H9 (cell line): ENCODE measurements around the gene ODR4. TPM values are rescaled to one million over a fixed set of nuclear protein-coding genes. Genes with fewer than 3 reads are reported as not detected.
"Not testable (repeated sequence)": the region's sequence is repeated elsewhere in the genome, so short reads cannot be mapped to it uniquely, and the experiment has no call there.

Experiments used
- DNase-seq: peaks from one replicate; pipeline ENCODE4 v3.0.0-alpha.2; 2017
- H2AFZ ChIP-seq: one replicate; pipeline ENCODE4 v1.6.1; 2013; ENCODE audit warnings: mild to moderate bottlenecking, low read length, control low read depth, moderate library complexity
- H2AK5ac ChIP-seq: 2 replicates; pipeline ENCODE4 v1.6.1; 2013; ENCODE audit warnings: low read length, control low read depth, mixed read lengths; ENCODE audit not compliant: insufficient read length
- H2BK120ac ChIP-seq: one replicate; pipeline ENCODE4 v1.6.1; 2013; ENCODE audit warnings: low read depth, mild to moderate bottlenecking, low read length, control low read depth, inconsistent platforms; ENCODE audit not compliant: poor library complexity, severe bottlenecking
- H2BK12ac ChIP-seq: 2 replicates; pipeline ENCODE4 v1.6.1; 2013; ENCODE audit warnings: low read length, control low read depth, mixed read lengths, low read depth; ENCODE audit not compliant: insufficient read length
- H2BK15ac ChIP-seq: 2 replicates; pipeline ENCODE4 v1.6.1; 2013; ENCODE audit warnings: low read depth, low read length, control low read depth
- H2BK20ac ChIP-seq: one replicate; pipeline ENCODE4 v1.6.1; 2013; ENCODE audit warnings: low read depth, mild to moderate bottlenecking, low read length, control low read depth, inconsistent platforms; ENCODE audit not compliant: poor library complexity, severe bottlenecking
- H2BK5ac ChIP-seq: 2 replicates; pipeline ENCODE4 v1.6.1; 2013; ENCODE audit warnings: low read length, control low read depth, mixed read lengths; ENCODE audit not compliant: insufficient read length
- H3K14ac ChIP-seq: 2 replicates; pipeline ENCODE4 v1.6.1; 2013; ENCODE audit warnings: low read length, control low read depth; ENCODE audit not compliant: insufficient read depth
- H3K18ac ChIP-seq: 2 replicates; pipeline ENCODE4 v1.6.1; 2013; ENCODE audit warnings: low read depth, mild to moderate bottlenecking, mixed read lengths, low read length, control low read depth; ENCODE audit not compliant: insufficient read length
- H3K23ac ChIP-seq: 2 replicates; pipeline ENCODE4 v1.6.1; 2013; ENCODE audit warnings: low read length, control low read depth, mixed read lengths, low read depth; ENCODE audit not compliant: insufficient read length
- H3K23me2 ChIP-seq: 2 replicates; pipeline ENCODE4 v1.6.1; 2013; ENCODE audit warnings: low read depth, mild to moderate bottlenecking, mixed read lengths, low read length, control low read depth; ENCODE audit not compliant: insufficient read length, poor library complexity, severe bottlenecking
- H3K27ac ChIP-seq: 2 replicates; pipeline ENCODE4 v1.5.1; 2013; ENCODE audit warnings: low read length, control low read depth, mixed read lengths, low read depth; ENCODE audit not compliant: insufficient read length
- H3K27me3 ChIP-seq: 2 replicates; pipeline ENCODE4 v1.6.1; 2013; ENCODE audit warnings: low read length, control low read depth, inconsistent platforms; ENCODE audit not compliant: insufficient read depth
- H3K4ac ChIP-seq: 2 replicates; pipeline ENCODE4 v1.6.1; 2013; ENCODE audit warnings: low read depth, mild to moderate bottlenecking, control low read depth, inconsistent platforms, low read length, moderate library complexity
- H3K4me1 ChIP-seq: 2 replicates; pipeline ENCODE4 v1.6.1; 2013; ENCODE audit warnings: low read length, control low read depth, inconsistent platforms; ENCODE audit not compliant: insufficient read depth
- H3K4me2 ChIP-seq: 2 replicates; pipeline ENCODE4 v1.6.1; 2013; ENCODE audit warnings: low read length, control low read depth, mixed read lengths; ENCODE audit not compliant: insufficient read length, insufficient read depth
- H3K56ac ChIP-seq: 2 replicates; pipeline ENCODE4 v1.6.1; 2013; ENCODE audit warnings: low read depth, mild to moderate bottlenecking, mixed read lengths, low read length, control low read depth; ENCODE audit not compliant: insufficient read length
- H3K79me1 ChIP-seq: 2 replicates; pipeline ENCODE4 v1.6.1; 2013; ENCODE audit warnings: low read depth, mild to moderate bottlenecking, moderate library complexity, low read length, control low read depth, inconsistent platforms; ENCODE audit not compliant: insufficient read depth, poor library complexity, severe bottlenecking
- H3K79me2 ChIP-seq: 2 replicates; pipeline ENCODE4 v1.6.1; 2013; ENCODE audit warnings: low read length, control low read depth, inconsistent platforms; ENCODE audit not compliant: insufficient read depth
- H3K9ac ChIP-seq: 2 replicates; pipeline ENCODE4 v1.6.1; 2013; ENCODE audit warnings: low read length, control low read depth, mixed read lengths; ENCODE audit not compliant: insufficient read length; ENCODE audit errors: extremely low read depth
- H3K9me3 ChIP-seq: one replicate; pipeline ENCODE4 v1.6.1; 2013; ENCODE audit warnings: low read depth, low read length, inconsistent platforms; ENCODE audit not compliant: control insufficient read depth
- H3T11ph ChIP-seq: one replicate; pipeline ENCODE4 v1.6.1; 2013; ENCODE audit warnings: mild to moderate bottlenecking, low read length, control low read depth, inconsistent platforms
- H4K20me1 ChIP-seq: one replicate; pipeline ENCODE4 v1.6.1; 2013; ENCODE audit not compliant: control insufficient read depth, insufficient read length, insufficient read depth
- H4K5ac ChIP-seq: 2 replicates; pipeline ENCODE4 v1.6.1; 2013; ENCODE audit warnings: low read depth, mild to moderate bottlenecking, mixed read lengths, low read length, control low read depth; ENCODE audit not compliant: insufficient read length
- H4K8ac ChIP-seq: replicated peaks from 2 replicates; pipeline ENCODE4 v1.6.1; 2013; ENCODE audit warnings: low read length, control low read depth, mixed read lengths, low read depth; ENCODE audit not compliant: insufficient read length
- H4K91ac ChIP-seq: 2 replicates; pipeline ENCODE4 v1.6.1; 2013; ENCODE audit warnings: low read depth, mild to moderate bottlenecking, moderate library complexity, mixed read lengths, low read length, control low read depth; ENCODE audit not compliant: insufficient read length
- H3K27ac Mint-ChIP-seq, 3 experiments: 2 replicates in 2 of 3; 3 replicates in 1 of 3; pipeline ENCODE4 v1.8.0; 2020 to 2021; ENCODE audit warnings: mixed read lengths in 3 of 3, mild to moderate bottlenecking in 1 of 3, moderate library complexity in 1 of 3
- H3K27me3 Mint-ChIP-seq: 2 replicates; pipeline ENCODE4 v1.8.0; 2021; ENCODE audit warnings: low read depth, mild to moderate bottlenecking, moderate library complexity, mixed read lengths
- H3K36me3 Mint-ChIP-seq, 3 experiments: 2 replicates in 2 of 3; 3 replicates in 1 of 3; pipeline ENCODE4 v1.8.0; 2020 to 2021; ENCODE audit warnings: low read depth in 3 of 3, mixed read lengths in 3 of 3; ENCODE audit not compliant: insufficient read depth in 1 of 3
- H3K4me1 Mint-ChIP-seq, 2 experiments: 2 replicates each; pipeline ENCODE4 v1.8.0; 2020; ENCODE audit warnings: mixed read lengths in 2 of 2
- H3K4me3 Mint-ChIP-seq, 2 experiments: 2 replicates in 1 of 2; 3 replicates in 1 of 2; pipeline ENCODE4 v1.8.0; 2020 to 2021; ENCODE audit warnings: mild to moderate bottlenecking in 2 of 2, mixed read lengths in 2 of 2, moderate library complexity in 1 of 2
- H3K9me3 Mint-ChIP-seq, 2 experiments: 2 replicates in 1 of 2; 3 replicates in 1 of 2; pipeline ENCODE4 v1.8.0; 2020; ENCODE audit warnings: mild to moderate bottlenecking in 2 of 2, mixed read lengths in 2 of 2, moderate library complexity in 1 of 2
- CTCF ChIP-seq: fragments of 200-600 bp; sonication (generic); conservative IDR thresholded peaks from 3 replicates; pipeline ENCODE4 v1.8.0; 2021; ENCODE audit warnings: antibody characterized with exemption, mild to moderate bottlenecking
- WGBS: extraction: QIAGEN DNeasy Blood & Tissue Kit; methylation state at CpG from one replicate; pipeline ENCODE4 v1.1.7; 2013; ENCODE audit warnings: missing lambda C conversion rate, low lambda C conversion rate, mixed read lengths; ENCODE audit not compliant: insufficient read length; ENCODE audit errors: extremely low coverage; 5-methylcytosine and 5-hydroxymethylcytosine counted together
- total RNA-seq: library from RNA; stranded (reverse); gene quantifications from 2 replicates; pipeline ENCODE4 v1.2.1, GENCODE V29; 2021

The ODR4 gene
- total RNA-seq, 1 experiment from 2014 or later = 17.1 TPM

- Histone ChIP-seq H2BK120ac (no peak overlapping the region), H3K18ac (no peak overlapping the region), H3K27me3 (no peaks in the 10 kb centered on the region), H3K9me3 (no peaks in the 10 kb centered on the region), H3K14ac (no peak overlapping the region), H2AK5ac (no peak overlapping the region), H3K23me2 (no peaks in the 10 kb centered on the region), H4K8ac (no peak overlapping the region), H3K79me1 (no peaks in the 10 kb centered on the region), H2BK5ac (no peak overlapping the region), H2BK15ac (no peak overlapping the region), H3K9ac (no peak overlapping the region), H2AFZ (no peak overlapping the region), H3K23ac (no peak overlapping the region), H2BK12ac (no peak overlapping the region), H2BK20ac (no peak overlapping the region), H3K56ac (no peak overlapping the region), H3K27ac (no peak overlapping the region), H3K4me1 (no peaks in the 10 kb centered on the region), H3K4me2 (no peak overlapping the region), H4K20me1 (no peaks in the 10 kb centered on the region), H4K91ac (no peak overlapping the region), H4K5ac (no peak overlapping the region), H3T11ph (no peak overlapping the region), H3K79me2 (no peaks in the 10 kb centered on the region), H3K4ac (no peak overlapping the region)
- Mint-ChIP-seq H3K4me3 (no peak overlapping the region), H3K27me3 (no peaks in the 10 kb centered on the region), H3K9me3 (no peaks in the 10 kb centered on the region), H3K27ac (no peak overlapping the region), H3K36me3 (no peaks in the 10 kb centered on the region), H3K4me1 (no peaks in the 10 kb centered on the region)
- no peak for DNase-seq
- no CpG with 5 or more reads among the region's 3 CpGs for WGBS
- no peak for TF ChIP-seq CTCF
Measured at GRCh38 chr1:186456729-186457255, 81.2 kb downstream of the ODR4 start.

DNA sequence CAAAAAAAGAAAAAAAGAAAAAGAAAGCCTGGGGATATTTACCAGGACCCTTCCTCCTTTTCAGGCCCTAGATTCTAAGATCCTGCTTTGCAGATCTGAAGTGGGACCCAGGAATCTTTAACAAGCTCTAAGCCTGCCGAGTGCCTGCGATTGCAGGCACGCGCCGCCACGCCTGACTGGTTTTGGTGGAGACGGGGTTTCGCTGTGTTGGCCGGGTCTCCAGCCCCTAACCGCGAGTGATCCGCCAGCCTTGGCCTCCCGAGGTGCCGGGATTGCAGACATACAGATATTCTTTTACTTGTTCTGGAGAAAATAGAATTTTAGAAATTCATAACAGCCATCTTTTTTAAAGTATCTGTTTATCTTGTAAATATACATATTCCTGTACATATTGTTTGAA, 83.5 kb downstream of the ODR4 start:
- H3K79me2 ChIP-seq, H4K8ac ChIP-seq, H4K20me1 ChIP-seq, DNase-seq, H2BK20ac ChIP-seq, H3K9me3 Mint-ChIP-seq, H2BK15ac ChIP-seq, H3K79me1 ChIP-seq, H3K27ac ChIP-seq, H3K9me3 ChIP-seq, H3K18ac ChIP-seq, H2AK5ac ChIP-seq, H2BK5ac ChIP-seq, H4K91ac ChIP-seq, H3K9ac ChIP-seq, H3K4ac ChIP-seq, H2BK12ac ChIP-seq, H3K27ac Mint-ChIP-seq, H3T11ph ChIP-seq, H3K27me3 Mint-ChIP-seq, H2AFZ ChIP-seq, H4K5ac ChIP-seq, H3K23ac ChIP-seq, H3K36me3 Mint-ChIP-seq, H3K4me2 ChIP-seq, H3K56ac ChIP-seq, H3K27me3 ChIP-seq, H3K23me2 ChIP-seq, H3K4me3 Mint-ChIP-seq, H2BK120ac ChIP-seq, H3K4me1 ChIP-seq, H3K14ac ChIP-seq: not testable (repeated sequence)
- no CpG with 5 or more reads among the region's 14 CpGs for WGBS
- H3K4me1 Mint-ChIP-seq = peaks cover 5 to 10% of the 10 kb centered on the region in 2 experiments; a peak in 3 of 4 replicates
